ENCODE results near the gene TAF6. TPM values are rescaled to one million over a fixed set of nuclear protein-coding genes. Genes with fewer than 3 reads are reported as not detected.

Gene TAF6
- total and polyA plus RNA-seq, 7 donors = 26.8 to 58.4 (median 33.5) TPM

- DNase-seq = no peak
- ATAC-seq = no peak
- no peak for TF ChIP-seq CTCF (IDR thresholded peaks at IDR 0.05)
- H3K27ac ChIP-seq = no peak overlapping the region
- H3K27me3 ChIP-seq (ENCODE audit: insufficient read depth in 3 of 3, low read length in 2 of 3) = no peaks in the 10 kb centered on the region
- WGBS, 3 donors = 78 to 88% (median 83%) methylated on average over 14 of the region's 14 CpGs
- H3K9me3 ChIP-seq = no peaks in the 10 kb centered on the region
- H3K4me1 ChIP-seq = peaks cover 21% of the 10 kb centered on the region
- intact Hi-C loops (cut with DNase I) = loop anchor here in 1 of 2 donors (5.0 kb wide), 1 partner anchor 37 kb away; the partner anchor contains the start of gene MBLAC1
- peaks cover 4 to 58% of the 10 kb centered on the region in 2 donors for H3K36me3 ChIP-seq (ENCODE audit: insufficient read depth in 1 of 2, low read depth in 1 of 2)
- H3K4me3 ChIP-seq = no peak overlapping the region
Measured at GRCh38 chr7:100090527-100091410, 28.4 kb downstream of the TAF6 start.

- Histone ChIP-seq H3K36me3 (ENCODE audit: insufficient read depth in 1 of 2, low read depth in 1 of 2) (peaks cover 4 to 46% of the 10 kb centered on the region in 2 donors), H3K4me3 (peak overlapping the region; percentile 85), H3K27me3 (ENCODE audit: insufficient read depth in 3 of 3, low read length in 2 of 3) (no peaks in the 10 kb centered on the region), H3K9me3 (no peaks in the 10 kb centered on the region), H3K27ac (peak overlapping the region; percentile 90), H3K4me1 (peaks cover 21% of the 10 kb centered on the region)
- no peak for TF ChIP-seq CTCF (IDR thresholded peaks at IDR 0.05)
- no peak for DNase-seq
- WGBS, 3 donors = 23 to 29% (median 25%) methylated on average over 7 of the region's 7 CpGs
- ATAC-seq = no peak
- intact Hi-C loops (cut with DNase I) = loop anchor here (5.0 kb wide), 1 partner anchor 38 kb away; the partner anchor contains the start of gene MBLAC1 (in 2 of the 2)
Measured at GRCh38 chr7:100089458-100090196, 29.5 kb downstream of the TAF6 start.

- no peak for TF ChIP-seq CTCF (IDR thresholded peaks at IDR 0.05)
- H3K36me3 ChIP-seq (ENCODE audit: insufficient read depth in 1 of 2, low read depth in 1 of 2) = peaks cover 4 to 38% of the 10 kb centered on the region in 2 donors
- peak within 1 kb of the TSS; percentile 90 for H3K27ac ChIP-seq
- intact Hi-C loops (cut with DNase I) = loop anchor here in 1 of 2 donors (5.0 kb wide), 1 partner anchor 38 kb away; the partner anchor contains the start of gene MBLAC1
- peak; percentile 90 to 94 for DNase-seq
- 0 to 1% (median 0%) methylated on average over 63 to 68 of the region's 68 CpGs for WGBS, 3 donors
- H3K9me3 ChIP-seq = no peaks in the 10 kb centered on the region
- no peaks in the 10 kb centered on the region for H3K27me3 ChIP-seq (ENCODE audit: insufficient read depth in 3 of 3, low read length in 2 of 3)
- H3K4me1 ChIP-seq = peaks cover 20% of the 10 kb centered on the region
- peak within 1 kb of the TSS; percentile 85 for H3K4me3 ChIP-seq
- ATAC-seq = peak; percentile 85 to 95 (median 92)
Measured at GRCh38 chr7:100088621-100089457, 30.3 kb downstream of the TAF6 start, which contains the start of gene COPS6. Gene COPS6, plus strand, starts transcription at chr7:100088969. Its CDS starts 22 bp downstream, at chr7:100088991.

GRCh38 chr7:100088095-100088620 lies 31.0 kb downstream of the TAF6 start:
- no peaks in the 10 kb centered on the region for H3K27me3 ChIP-seq (ENCODE audit: insufficient read depth in 3 of 3, low read length in 2 of 3)
- H3K36me3 ChIP-seq (ENCODE audit: insufficient read depth in 1 of 2, low read depth in 1 of 2) = peaks cover 4 to 31% of the 10 kb centered on the region in 2 donors
- DNase-seq (no peak), ATAC-seq (peak in 2 of 4 donors; percentile 14 to 25)
- peak overlapping the region; percentile 85 for H3K4me3 ChIP-seq
- intact Hi-C loops (cut with DNase I) = loop anchor here in 1 of 2 donors (5.0 kb wide), 1 partner anchor 39 kb away; the partner anchor contains the start of gene MBLAC1
- H3K27ac ChIP-seq = peak overlapping the region; percentile 90
- no peaks in the 10 kb centered on the region for H3K9me3 ChIP-seq
- 75 to 82% (median 76%) methylated on average over 11 of the region's 11 CpGs for WGBS, 3 donors
- no peak for TF ChIP-seq CTCF (IDR thresholded peaks at IDR 0.05)
- peaks cover 14% of the 10 kb centered on the region for H3K4me1 ChIP-seq
